Vagina (tissue), 2 donors: Measurements from ENCODE around the gene TMEM134.
"Not testable (repeated sequence)": the region's sequence is repeated elsewhere in the genome, so short reads cannot be mapped to it uniquely, and the experiment has no call there.

Experiments used
- POLR2A ChIP-seq, 2 donors: fragments of 450-650 bp; IDR thresholded peaks; one replicate each; pipeline ENCODE4 v1.6.1; 2017; ENCODE audit warnings: antibody characterized with exemption in 2 of 2, mild to moderate bottlenecking in 2 of 2, moderate library complexity in 2 of 2
- POLR2AphosphoS5 ChIP-seq, 2 donors: sonication (generic); formaldehyde crosslinking; IDR thresholded peaks; one replicate each; pipeline ENCODE4 v1.9.0; 2017; ENCODE audit warnings: antibody characterized with exemption in 2 of 2, mild to moderate bottlenecking in 2 of 2, low read depth in 1 of 2; ENCODE audit not compliant: insufficient read depth in 1 of 2
- TF ChIP-seq, protein P1 (sequence below), 3 experiments: fragments of 450-650 bp in 2 of 3; fragments of 200-600 bp in 1 of 3; sonication (generic) in 1 of 3; IDR thresholded peaks; one replicate each; pipeline ENCODE4 v1.5.1; 2017 to 2019; ENCODE audit warnings: antibody characterized with exemption in 3 of 3, mild to moderate bottlenecking in 2 of 3, moderate library complexity in 2 of 3

DNA sequence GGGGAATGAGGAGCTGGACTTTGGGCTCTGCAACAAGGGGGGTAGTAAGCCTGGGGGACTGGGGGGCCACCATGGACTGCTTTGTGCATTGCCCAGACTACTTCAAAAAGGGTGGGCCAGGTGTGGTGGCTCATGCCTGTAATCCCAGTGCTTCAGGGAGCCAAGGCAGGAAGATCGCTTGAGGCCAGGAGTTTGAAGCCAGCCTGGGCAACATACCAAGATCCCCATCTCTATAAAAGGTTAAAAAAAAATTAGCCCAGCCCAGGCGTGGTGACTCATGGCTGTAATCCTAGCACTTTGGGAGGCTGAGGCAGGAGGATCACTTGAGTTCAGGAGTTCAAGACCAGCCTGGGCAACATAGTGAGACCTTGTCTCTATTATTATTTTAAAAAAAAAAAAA, 3.5 kb downstream of the TMEM134 start:
- not testable (repeated sequence) for TF ChIP-seq POLR2A (IDR thresholded peaks at IDR 0.05); POLR2AphosphoS5 (IDR thresholded peaks at IDR 0.05; ENCODE audit: insufficient read depth in 1 of 2, low read depth in 1 of 2)
- TF ChIP-seq, protein P1, sequence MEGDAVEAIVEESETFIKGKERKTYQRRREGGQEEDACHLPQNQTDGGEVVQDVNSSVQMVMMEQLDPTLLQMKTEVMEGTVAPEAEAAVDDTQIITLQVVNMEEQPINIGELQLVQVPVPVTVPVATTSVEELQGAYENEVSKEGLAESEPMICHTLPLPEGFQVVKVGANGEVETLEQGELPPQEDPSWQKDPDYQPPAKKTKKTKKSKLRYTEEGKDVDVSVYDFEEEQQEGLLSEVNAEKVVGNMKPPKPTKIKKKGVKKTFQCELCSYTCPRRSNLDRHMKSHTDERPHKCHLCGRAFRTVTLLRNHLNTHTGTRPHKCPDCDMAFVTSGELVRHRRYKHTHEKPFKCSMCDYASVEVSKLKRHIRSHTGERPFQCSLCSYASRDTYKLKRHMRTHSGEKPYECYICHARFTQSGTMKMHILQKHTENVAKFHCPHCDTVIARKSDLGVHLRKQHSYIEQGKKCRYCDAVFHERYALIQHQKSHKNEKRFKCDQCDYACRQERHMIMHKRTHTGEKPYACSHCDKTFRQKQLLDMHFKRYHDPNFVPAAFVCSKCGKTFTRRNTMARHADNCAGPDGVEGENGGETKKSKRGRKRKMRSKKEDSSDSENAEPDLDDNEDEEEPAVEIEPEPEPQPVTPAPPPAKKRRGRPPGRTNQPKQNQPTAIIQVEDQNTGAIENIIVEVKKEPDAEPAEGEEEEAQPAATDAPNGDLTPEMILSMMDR (IDR thresholded peaks at IDR 0.05) = not testable (repeated sequence)
